PFSK-1 (cell line): Measurements from ENCODE around the gene GRID1.

Experiments used
- FOXP2 ChIP-seq: optimal IDR thresholded peaks from 2 replicates; pipeline ENCODE3; 2011; ENCODE audit warnings: borderline replicate concordance, control low read depth, inconsistent platforms; ENCODE audit not compliant: insufficient read depth; ENCODE audit errors: extremely low read length, extremely low read depth
- POLR2AphosphoS5 ChIP-seq: IDR thresholded peaks from 2 replicates; pipeline ENCODE4 v1.6.1; 2012; ENCODE audit warnings: low read depth, mild to moderate bottlenecking, control low read depth, low read length, moderate library complexity
- REST ChIP-seq, 2 experiments: IDR thresholded peaks; 2 replicates each; pipeline versions ENCODE4 v1.6.1 to v1.8.0; 2011 to 2012; ENCODE audit warnings: low read depth in 2 of 2, low read length in 2 of 2, control low read depth in 1 of 2, inconsistent platforms in 1 of 2, mild to moderate bottlenecking in 1 of 2, moderate library complexity in 1 of 2; ENCODE audit not compliant: insufficient read depth in 1 of 2
- SIN3A ChIP-seq: IDR thresholded peaks from 2 replicates; pipeline ENCODE4 v1.6.1; 2012; ENCODE audit warnings: mild to moderate bottlenecking, low read length, moderate library complexity, borderline replicate concordance; ENCODE audit not compliant: insufficient read depth
- TAF1 ChIP-seq: IDR thresholded peaks from 2 replicates; pipeline ENCODE4 v1.6.1; 2012; ENCODE audit warnings: low read length, control low read depth, borderline replicate concordance; ENCODE audit not compliant: insufficient read depth

Gene GRID1

GRCh38 chr10:85784792-85785191, 581.8 kb downstream of the GRID1 start:
- TF ChIP-seq TAF1 (no peak), SIN3A (no peak), REST (IDR thresholded peaks at IDR 0.05; ENCODE audit: insufficient read depth in 1 of 2, low read depth in 2 of 2, low read length in 2 of 2) (no peak), POLR2AphosphoS5 (no peak), FOXP2 (no peak)

- TF ChIP-seq TAF1: no peak
- TF ChIP-seq REST (IDR thresholded peaks at IDR 0.05; ENCODE audit: insufficient read depth in 1 of 2, low read depth in 2 of 2, low read length in 2 of 2): no peak
- TF ChIP-seq FOXP2: no peak
- TF ChIP-seq POLR2AphosphoS5: no peak
- TF ChIP-seq SIN3A: no peak
These were observed 585.2 kb downstream of the GRID1 start for GRCh38 chr10:85781404-85781803.

- TF ChIP-seq FOXP2 (no peak), TAF1 (no peak), POLR2AphosphoS5 (no peak), REST (IDR thresholded peaks at IDR 0.05; ENCODE audit: insufficient read depth in 1 of 2, low read depth in 2 of 2, low read length in 2 of 2) (no peak), SIN3A (no peak)
These were observed 588.5 kb downstream of the GRID1 start for GRCh38 chr10:85778074-85778473.

GRCh38 chr10:85767891-85768290, 598.7 kb downstream of the GRID1 start:
- TF ChIP-seq SIN3A (no peak), POLR2AphosphoS5 (no peak), TAF1 (no peak), REST (IDR thresholded peaks at IDR 0.05; ENCODE audit: insufficient read depth in 1 of 2, low read depth in 2 of 2, low read length in 2 of 2) (no peak), FOXP2 (no peak)

GRCh38 chr10:85764108-85764507, 602.5 kb downstream of the GRID1 start:
- TF ChIP-seq SIN3A (no peak), TAF1 (no peak), POLR2AphosphoS5 (no peak), FOXP2 (no peak), REST (IDR thresholded peaks at IDR 0.05; ENCODE audit: insufficient read depth in 1 of 2, low read depth in 2 of 2, low read length in 2 of 2) (no peak)
